ENCODE data around the gene SFMBT2. TPM values are rescaled to one million over a fixed set of nuclear protein-coding genes. Genes with fewer than 3 reads are reported as not detected.

The SFMBT2 gene
- total RNA-seq, 6 experiments from 2014 or later: 1.4 to 3.4 (median 1.8) TPM

- H3K9me3 ChIP-seq: no peaks in the 10 kb centered on the region
- H3K4me3 ChIP-seq: no peak overlapping the region
- ATAC-seq: no peak
- no peak for TF ChIP-seq CTCF (IDR thresholded peaks at IDR 0.05)
- TF ChIP-seq POLR2A (IDR thresholded peaks at IDR 0.05): no peak
- intact Hi-C loops (cut with DNase I): loop anchor here in 1 of 2 donors (10.0 kb wide), 1 partner anchor 169 kb away; no protein-coding TSS in a partner anchor
- no peak for DNase-seq
- no peaks in the 10 kb centered on the region for H3K4me1 ChIP-seq
- H3K36me3 ChIP-seq: no peaks in the 10 kb centered on the region
- no peak overlapping the region for H3K27ac ChIP-seq
- peaks cover 0 to 4% of the 10 kb centered on the region in 2 donors for H3K27me3 ChIP-seq
- 23% methylated on average over 6 of the region's 6 CpGs for WGBS (ENCODE audit: insufficient coverage, low coverage, low lambda C conversion rate, missing lambda C conversion rate)
Measured at GRCh38 chr10:7423521-7423920, 12.7 kb upstream of the SFMBT2 start.

- intact Hi-C loops (cut with DNase I): loop anchor here in 1 of 2 donors (10.0 kb wide), 1 partner anchor 167 kb away; no protein-coding TSS in a partner anchor
- H3K9me3 ChIP-seq: no peaks in the 10 kb centered on the region
- H3K27ac ChIP-seq: no peak overlapping the region
- no peaks in the 10 kb centered on the region for H3K36me3 ChIP-seq
- H3K27me3 ChIP-seq: peaks cover 0 to 4% of the 10 kb centered on the region in 2 donors
- H3K4me1 ChIP-seq: no peaks in the 10 kb centered on the region
- TF ChIP-seq CTCF (IDR thresholded peaks at IDR 0.05) (no peak), POLR2A (IDR thresholded peaks at IDR 0.05) (no peak)
- DNase-seq (no peak), ATAC-seq (no peak)
- WGBS (ENCODE audit: insufficient coverage, low coverage, low lambda C conversion rate, missing lambda C conversion rate): 21% methylated on average over 1 of the region's 1 CpG
- H3K4me3 ChIP-seq: no peak overlapping the region
Measured at GRCh38 chr10:7421526-7421925, 10.7 kb upstream of the SFMBT2 start.

- H3K4me1 ChIP-seq: no peaks in the 10 kb centered on the region
- no peaks in the 10 kb centered on the region for H3K9me3 ChIP-seq
- WGBS (ENCODE audit: insufficient coverage, low coverage, low lambda C conversion rate, missing lambda C conversion rate): 51% methylated on average over 8 of the region's 8 CpGs
- no peak for TF ChIP-seq CTCF (IDR thresholded peaks at IDR 0.05)
- no peak for TF ChIP-seq POLR2A (IDR thresholded peaks at IDR 0.05)
- H3K27ac ChIP-seq: no peak overlapping the region
- H3K36me3 ChIP-seq: no peaks in the 10 kb centered on the region
- DNase-seq (no peak), ATAC-seq (no peak)
- intact Hi-C loops (cut with DNase I): loop anchor here (10.0 kb wide), 3 partner anchors 165 to 745 kb away; no protein-coding TSS in a partner anchor
- no peak overlapping the region for H3K4me3 ChIP-seq
- peaks cover 0 to 4% of the 10 kb centered on the region in 2 donors for H3K27me3 ChIP-seq
Measured at GRCh38 chr10:7419998-7420397, 9.2 kb upstream of the SFMBT2 start.

GRCh38 chr10:7417807-7418206 is 7.0 kb upstream of the SFMBT2 start:
- Histone ChIP-seq H3K4me1 (peaks cover 0 to under 1% (median 0%) of the 10 kb centered on the region in 4 donors), H3K27ac (no peak overlapping the region), H3K4me3 (no peak overlapping the region), H3K36me3 (no peaks in the 10 kb centered on the region), H3K9me3 (no peaks in the 10 kb centered on the region), H3K27me3 (no peaks in the 10 kb centered on the region)
- intact Hi-C loops (cut with DNase I): loop anchor here (10.0 kb wide), 2 partner anchors 503 to 743 kb away; no protein-coding TSS in a partner anchor
- TF ChIP-seq POLR2A (IDR thresholded peaks at IDR 0.05) (no peak), CTCF (IDR thresholded peaks at IDR 0.05) (no peak)
- WGBS (ENCODE audit: insufficient coverage, low coverage, low lambda C conversion rate, missing lambda C conversion rate): 5% methylated on average over 1 of the region's 1 CpG
- DNase-seq (no peak), ATAC-seq (no peak)

Measured in right lobe of liver (tissue), 6 donors.